ENCODE data around the gene ATP1B1. TPM values are rescaled to one million over a fixed set of nuclear protein-coding genes. Genes with fewer than 3 reads are reported as not detected.

ATP1B1 gene
- total and polyA plus RNA-seq, 2 of the 13 experiments (the other 11 are each of a cell fraction or from before 2014, with no cell fraction given), result 134 to 135 TPM

DNA sequence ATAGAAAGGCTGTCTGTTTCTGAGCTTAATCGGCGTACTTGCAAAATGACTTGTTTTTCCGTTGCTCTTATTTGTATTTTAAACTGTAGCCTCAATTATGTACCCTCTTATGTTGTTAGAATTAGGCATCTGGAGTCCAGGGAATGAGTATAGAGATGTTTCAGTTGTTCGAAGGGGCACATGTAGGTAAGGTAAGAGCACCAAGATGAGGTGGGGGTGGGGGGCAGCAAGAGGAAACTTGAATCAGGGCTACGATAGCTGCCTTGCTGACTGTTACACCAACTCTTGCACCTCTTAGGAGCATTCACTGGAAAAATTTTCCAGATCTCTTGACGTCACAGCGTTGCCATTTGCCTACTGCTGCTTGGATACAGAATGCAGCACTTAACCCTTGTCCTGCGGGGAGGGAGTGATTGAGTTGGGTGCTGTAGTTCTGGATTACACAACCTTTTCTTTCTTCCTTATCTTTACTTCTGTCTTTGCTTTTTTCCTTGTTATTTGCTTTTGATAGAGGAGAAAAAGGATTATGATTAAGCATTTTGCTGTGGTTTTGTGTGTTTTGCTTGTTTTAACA lies 3.2 kb downstream of the ATP1B1 start (continued):
- no peak for TF ChIP-seq ZNF564 (CRISPR knock-in tag; IDR thresholded peaks at IDR 0.05)
- TF ChIP-seq, protein P1, sequence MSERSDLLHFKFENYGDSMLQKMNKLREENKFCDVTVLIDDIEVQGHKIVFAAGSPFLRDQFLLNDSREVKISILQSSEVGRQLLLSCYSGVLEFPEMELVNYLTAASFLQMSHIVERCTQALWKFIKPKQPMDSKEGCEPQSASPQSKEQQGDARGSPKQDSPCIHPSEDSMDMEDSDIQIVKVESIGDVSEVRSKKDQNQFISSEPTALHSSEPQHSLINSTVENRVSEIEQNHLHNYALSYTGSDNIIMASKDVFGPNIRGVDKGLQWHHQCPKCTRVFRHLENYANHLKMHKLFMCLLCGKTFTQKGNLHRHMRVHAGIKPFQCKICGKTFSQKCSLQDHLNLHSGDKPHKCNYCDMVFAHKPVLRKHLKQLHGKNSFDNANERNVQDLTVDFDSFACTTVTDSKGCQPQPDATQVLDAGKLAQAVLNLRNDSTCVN (CRISPR knock-in tag; IDR thresholded peaks at IDR 0.05; ENCODE audit: borderline replicate concordance), result 0 out of 2 replicates have a peak, but pooled peaks have one; percentile 48
- 0 out of 2 replicates have a peak, but pooled peaks have one; percentile 26 for TF ChIP-seq PPARG (CRISPR knock-in tag; conservative IDR thresholded peaks at IDR 0.05)
- TF ChIP-seq ATF7 (IDR thresholded peaks at IDR 0.05), result peak; percentile 8; the same call in 1 of the 2 replicates
- TF ChIP-seq ATF7 (CRISPR knock-in tag; IDR thresholded peaks at IDR 0.05), result no peak
- TF ChIP-seq ZNF382 (CRISPR knock-in tag; IDR thresholded peaks at IDR 0.05; ENCODE audit: borderline replicate concordance), result no peak
- TF ChIP-seq, protein P2, sequence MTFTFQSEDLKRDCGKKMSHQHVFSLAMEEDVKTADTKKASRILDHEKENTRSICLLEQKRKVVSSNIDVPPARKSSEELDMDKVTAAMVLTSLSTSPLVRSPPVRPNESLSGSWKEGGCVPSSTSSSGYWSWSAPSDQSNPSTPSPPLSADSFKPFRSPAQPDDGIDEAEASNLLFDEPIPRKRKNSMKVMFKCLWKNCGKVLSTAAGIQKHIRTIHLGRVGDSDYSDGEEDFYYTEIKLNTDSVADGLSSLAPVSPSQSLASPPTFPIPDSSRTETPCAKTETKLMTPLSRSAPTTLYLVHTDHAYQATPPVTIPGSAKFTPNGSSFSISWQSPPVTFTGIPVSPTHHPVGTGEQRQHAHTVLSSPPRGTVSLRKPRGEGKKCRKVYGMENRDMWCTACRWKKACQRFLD (CRISPR knock-in tag; IDR thresholded peaks at IDR 0.05; ENCODE audit: borderline replicate concordance), result no peak
- TF ChIP-seq ZSCAN29 (CRISPR knock-in tag; conservative IDR thresholded peaks at IDR 0.05), result no peak
- TF ChIP-seq ZNF331 (CRISPR knock-in tag; IDR thresholded peaks at IDR 0.05), result peak; percentile 73
- TF ChIP-seq KMT2A (CRISPR knock-in tag; IDR thresholded peaks at IDR 0.05), result 0 out of 2 replicates have a peak, but pooled peaks have one; percentile 32
- no peak for TF ChIP-seq ZNF101 (CRISPR knock-in tag; IDR thresholded peaks at IDR 0.05; ENCODE audit: borderline replicate concordance, low read depth)
- TF ChIP-seq ZBTB1 (CRISPR knock-in tag; IDR thresholded peaks at IDR 0.05; ENCODE audit: borderline replicate concordance), result no peak
- TF ChIP-seq ZNF792 (CRISPR knock-in tag; IDR thresholded peaks at IDR 0.05), result 0 out of 2 replicates have a peak, but pooled peaks have one; percentile 20
- TF ChIP-seq, protein P3, sequence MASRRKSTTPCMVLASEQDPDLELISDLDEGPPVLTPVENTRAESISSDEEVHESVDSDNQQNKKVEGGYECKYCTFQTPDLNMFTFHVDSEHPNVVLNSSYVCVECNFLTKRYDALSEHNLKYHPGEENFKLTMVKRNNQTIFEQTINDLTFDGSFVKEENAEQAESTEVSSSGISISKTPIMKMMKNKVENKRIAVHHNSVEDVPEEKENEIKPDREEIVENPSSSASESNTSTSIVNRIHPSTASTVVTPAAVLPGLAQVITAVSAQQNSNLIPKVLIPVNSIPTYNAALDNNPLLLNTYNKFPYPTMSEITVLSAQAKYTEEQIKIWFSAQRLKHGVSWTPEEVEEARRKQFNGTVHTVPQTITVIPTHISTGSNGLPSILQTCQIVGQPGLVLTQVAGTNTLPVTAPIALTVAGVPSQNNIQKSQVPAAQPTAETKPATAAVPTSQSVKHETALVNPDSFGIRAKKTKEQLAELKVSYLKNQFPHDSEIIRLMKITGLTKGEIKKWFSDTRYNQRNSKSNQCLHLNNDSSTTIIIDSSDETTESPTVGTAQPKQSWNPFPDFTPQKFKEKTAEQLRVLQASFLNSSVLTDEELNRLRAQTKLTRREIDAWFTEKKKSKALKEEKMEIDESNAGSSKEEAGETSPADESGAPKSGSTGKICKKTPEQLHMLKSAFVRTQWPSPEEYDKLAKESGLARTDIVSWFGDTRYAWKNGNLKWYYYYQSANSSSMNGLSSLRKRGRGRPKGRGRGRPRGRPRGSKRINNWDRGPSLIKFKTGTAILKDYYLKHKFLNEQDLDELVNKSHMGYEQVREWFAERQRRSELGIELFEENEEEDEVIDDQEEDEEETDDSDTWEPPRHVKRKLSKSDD (CRISPR knock-in tag; IDR thresholded peaks at IDR 0.05; ENCODE audit: low read depth), result no peak
- no peak for TF ChIP-seq SRSF9 (IDR thresholded peaks at IDR 0.05; ENCODE audit: borderline replicate concordance, insufficient read depth, low read depth, low read length, poor library complexity, severe bottlenecking)
- no peak for TF ChIP-seq KDM1A (CRISPR knock-in tag; IDR thresholded peaks at IDR 0.05)
- TF ChIP-seq TOE1 (CRISPR knock-in tag; IDR thresholded peaks at IDR 0.05), result no peak
- peak; percentile 67; the same call in 1 of the 2 replicates for TF ChIP-seq HDAC6 (IDR thresholded peaks at IDR 0.05; ENCODE audit: low read depth, low read length)
- TF ChIP-seq ARID2 (CRISPR knock-in tag; IDR thresholded peaks at IDR 0.05; ENCODE audit: borderline replicate concordance), result no peak
- TF ChIP-seq ZNF766 (CRISPR knock-in tag; IDR thresholded peaks at IDR 0.05; ENCODE audit: borderline replicate concordance), result no peak
- TF ChIP-seq HNF4G (IDR thresholded peaks at IDR 0.05; ENCODE audit: borderline replicate concordance, low read depth, low read length), result peak; percentile 60; the same call in 1 of the 2 replicates
- no peak for TF ChIP-seq HNF4G (CRISPR knock-in tag; IDR thresholded peaks at IDR 0.05; ENCODE audit: borderline replicate concordance, low read depth)
- 0 out of 2 replicates have a peak, but pooled peaks have one; percentile 7 for TF ChIP-seq LCORL (IDR thresholded peaks at IDR 0.05)
- no peak for TF ChIP-seq LCORL (CRISPR knock-in tag; IDR thresholded peaks at IDR 0.05)
- TF ChIP-seq TAF1 (CRISPR knock-in tag; IDR thresholded peaks at IDR 0.05), result peak; percentile 60; the same call in 1 of the 2 replicates
- TF ChIP-seq ZNF205 (CRISPR knock-in tag; IDR thresholded peaks at IDR 0.05), result 0 out of 2 replicates have a peak, but pooled peaks have one; percentile 59
- peak; percentile 55 for TF ChIP-seq TGIF2 (CRISPR knock-in tag; IDR thresholded peaks at IDR 0.05)
